ENCODE results near the gene CES1.

Gene CES1

DNA sequence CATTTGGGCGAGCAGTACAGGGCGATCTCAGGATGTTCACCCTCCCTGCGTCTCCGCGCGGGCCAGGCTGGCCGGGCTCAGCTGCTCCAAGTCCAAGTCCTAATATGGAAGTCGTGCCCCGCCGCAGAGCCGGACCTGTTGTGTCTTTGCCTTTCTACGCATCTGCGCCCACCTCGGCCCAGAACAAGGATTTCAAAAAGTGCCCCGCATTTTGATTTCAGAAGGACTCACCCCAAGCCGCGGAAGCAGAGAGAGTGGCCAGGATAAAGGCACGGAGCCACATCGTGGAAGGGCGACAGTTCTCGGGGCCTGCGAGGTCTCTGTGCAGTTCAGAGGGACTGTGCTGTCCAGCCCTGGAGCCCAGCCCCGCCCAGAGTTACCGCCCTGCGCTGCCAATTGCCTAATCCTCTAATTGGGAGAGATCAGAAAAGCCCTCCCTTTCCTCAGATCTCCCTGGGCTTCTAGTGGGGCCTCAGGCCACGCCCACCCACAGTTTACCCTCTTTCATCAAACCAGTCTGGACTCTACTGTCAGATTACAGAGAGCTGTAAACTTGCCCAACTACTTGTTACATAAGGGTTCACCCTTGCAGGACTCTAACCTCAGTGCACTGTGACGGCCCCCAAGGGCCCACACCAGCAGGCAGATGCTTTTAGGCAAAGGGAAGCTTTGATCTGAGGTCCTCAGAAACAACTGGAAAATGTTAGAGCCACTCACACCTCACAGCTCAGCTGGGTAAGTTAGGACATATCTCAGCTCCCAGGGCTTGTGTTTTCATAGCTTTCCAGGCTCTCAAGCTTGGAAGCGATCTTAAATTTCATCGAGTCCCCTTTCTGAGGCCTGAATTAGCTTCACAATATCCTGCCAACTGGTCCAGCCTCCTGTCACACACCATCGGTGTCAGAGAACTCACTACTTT is at the start of gene CES1:
Gene CES1 (minus strand): TSS at position 324 of the 919 bp plus-strand sequence. CDS start 41 bp downstream, at position 283.
- H4K20me1 ChIP-seq (ENCODE audit: insufficient read depth, low read length) = no peaks in the 10 kb centered on the region
- DNase-seq (no peak), ATAC-seq (ENCODE audit: insufficient read depth, low read depth) (no peak; the same call in 2 of the 3 replicates)
- H3K27me3 ChIP-seq (ENCODE audit: insufficient read depth, low read length, poor library complexity) = peaks cover 9% of the 10 kb centered on the region
- no peak within 1 kb of the TSS for H3K9ac ChIP-seq (ENCODE audit: low read depth, low read length)
- H2AFZ ChIP-seq (ENCODE audit: low read depth, low read length) = no peak within 1 kb of the TSS
- no peak within 1 kb of the TSS for H3K27ac ChIP-seq (ENCODE audit: low read length)
- no peak within 1 kb of the TSS for H3K4me3 ChIP-seq (ENCODE audit: low read depth in 1 of 2, low read length in 2 of 2)
- H3K4me1 ChIP-seq (ENCODE audit: insufficient read depth, low read length) = no peaks in the 10 kb centered on the region
- H3K4me2 ChIP-seq (ENCODE audit: insufficient read depth, low read length) = no peak within 1 kb of the TSS
- no peaks in the 10 kb centered on the region for H3K36me3 ChIP-seq (ENCODE audit: insufficient read depth, low read length)
- no peaks in the 10 kb centered on the region for H3K9me3 ChIP-seq (ENCODE audit: insufficient read depth, low read length, severe bottlenecking)
- no peak for TF ChIP-seq EZH2 (IDR thresholded peaks at IDR 0.05; ENCODE audit: borderline replicate concordance, low read depth, low read length, severe bottlenecking)
- no peak for TF ChIP-seq CTCF (IDR thresholded peaks at IDR 0.05; ENCODE audit: borderline replicate concordance, extremely low read depth, low read length, poor library complexity, severe bottlenecking)
- H3K79me2 ChIP-seq (ENCODE audit: insufficient read depth, low read length) = no peaks in the 10 kb centered on the region

GRCh38 chr16:55876854-55877253 is 44.0 kb upstream of the CES1 start:
- Histone ChIP-seq H2AFZ (ENCODE audit: low read depth, low read length) (no peak overlapping the region), H3K4me1 (ENCODE audit: insufficient read depth, low read length) (no peaks in the 10 kb centered on the region), H4K20me1 (ENCODE audit: insufficient read depth, low read length) (no peaks in the 10 kb centered on the region), H3K27ac (ENCODE audit: low read length) (no peak overlapping the region), H3K79me2 (ENCODE audit: insufficient read depth, low read length) (no peaks in the 10 kb centered on the region), H3K4me3 (ENCODE audit: low read depth in 1 of 2, low read length in 2 of 2) (no peak overlapping the region), H3K9ac (ENCODE audit: low read depth, low read length) (no peak overlapping the region), H3K27me3 (ENCODE audit: insufficient read depth, low read length, poor library complexity) (peaks cover 3% of the 10 kb centered on the region), H3K9me3 (ENCODE audit: insufficient read depth, low read length, severe bottlenecking) (no peaks in the 10 kb centered on the region), H3K4me2 (ENCODE audit: insufficient read depth, low read length) (no peak overlapping the region), H3K36me3 (ENCODE audit: insufficient read depth, low read length) (no peaks in the 10 kb centered on the region)
- DNase-seq (no peak), ATAC-seq (ENCODE audit: insufficient read depth, low read depth) (no peak)
- TF ChIP-seq EZH2 (IDR thresholded peaks at IDR 0.05; ENCODE audit: borderline replicate concordance, low read depth, low read length, severe bottlenecking) (no peak), CTCF (IDR thresholded peaks at IDR 0.05; ENCODE audit: borderline replicate concordance, extremely low read depth, low read length, poor library complexity, severe bottlenecking) (no peak)

GRCh38 chr16:55875273-55875672 is 42.4 kb upstream of the CES1 start, which contains the start of gene CES5A:
CES5A (minus strand) TSS chr16:55875373; CDS start chr16:55875221, 152 bp downstream.
- no peak for ATAC-seq (ENCODE audit: insufficient read depth, low read depth)
- Histone ChIP-seq H3K79me2 (ENCODE audit: insufficient read depth, low read length) (no peaks in the 10 kb centered on the region), H3K36me3 (ENCODE audit: insufficient read depth, low read length) (no peaks in the 10 kb centered on the region), H3K9ac (ENCODE audit: low read depth, low read length) (no peak within 1 kb of the TSS), H3K4me1 (ENCODE audit: insufficient read depth, low read length) (no peaks in the 10 kb centered on the region), H3K9me3 (ENCODE audit: insufficient read depth, low read length, severe bottlenecking) (no peaks in the 10 kb centered on the region), H3K4me2 (ENCODE audit: insufficient read depth, low read length) (no peak within 1 kb of the TSS), H2AFZ (ENCODE audit: low read depth, low read length) (no peak within 1 kb of the TSS), H3K27ac (ENCODE audit: low read length) (no peak within 1 kb of the TSS), H4K20me1 (ENCODE audit: insufficient read depth, low read length) (no peaks in the 10 kb centered on the region), H3K4me3 (ENCODE audit: low read depth in 1 of 2, low read length in 2 of 2) (no peak within 1 kb of the TSS), H3K27me3 (ENCODE audit: insufficient read depth, low read length, poor library complexity) (peaks cover 7% of the 10 kb centered on the region)
- no peak for TF ChIP-seq CTCF (IDR thresholded peaks at IDR 0.05; ENCODE audit: borderline replicate concordance, extremely low read depth, low read length, poor library complexity, severe bottlenecking)
- TF ChIP-seq EZH2 (IDR thresholded peaks at IDR 0.05; ENCODE audit: borderline replicate concordance, low read depth, low read length, severe bottlenecking) = no peak
- DNase-seq = no peak
